SJSA1 (cell line): ENCODE data around the gene PLCB1. TPM values are rescaled to one million over a fixed set of nuclear protein-coding genes. Genes with fewer than 3 reads are reported as not detected.

ENCODE experiments used
- DNase-seq, 2 experiments: peaks; one replicate each; pipeline ENCODE4 v3.0.0-alpha.2; 2015 to 2020; ENCODE audit warnings: low spot score in 2 of 2, low read depth in 1 of 2
- H3K27ac ChIP-seq: fragments of 250-450 bp; sonication (Bioruptor Pico); 2 replicates; pipeline ENCODE4 v1.5.1; 2020; ENCODE audit warnings: mild to moderate bottlenecking, moderate library complexity
- H3K27me3 ChIP-seq: fragments of 250-450 bp; sonication (Bioruptor Pico); replicated peaks from 2 replicates; pipeline ENCODE4 v1.5.1; 2020; ENCODE audit warnings: mild to moderate bottlenecking, moderate library complexity
- H3K36me3 ChIP-seq: fragments of 250-450 bp; sonication (Bioruptor Pico); 2 replicates; pipeline ENCODE4 v1.5.1; 2020; ENCODE audit warnings: mild to moderate bottlenecking
- H3K4me1 ChIP-seq: fragments of 250-450 bp; sonication (Bioruptor Pico); replicated peaks from 2 replicates; pipeline ENCODE4 v1.6.1; 2021; ENCODE audit warnings: mild to moderate bottlenecking
- H3K4me3 ChIP-seq: fragments of 250-450 bp; sonication (Bioruptor Pico); 2 replicates; pipeline ENCODE4 v1.5.1; 2020; ENCODE audit warnings: mild to moderate bottlenecking
- H3K9me3 ChIP-seq: fragments of 250-450 bp; sonication (Bioruptor Pico); replicated peaks from 2 replicates; pipeline ENCODE4 v1.5.1; 2020; ENCODE audit warnings: mild to moderate bottlenecking
- total RNA-seq: library from RNA; depleted of rRNA; stranded (reverse); fragments of >200 nt; shearing (Covaris generic); gene quantifications from 2 replicates; pipeline ENCODE4 v1.2.3, GENCODE V29; 2014

Gene PLCB1
- total RNA-seq, 1 experiment from 2014 or later = 10.0 TPM

- Histone ChIP-seq H3K4me3 (no peak overlapping the region), H3K36me3 (no peaks in the 10 kb centered on the region), H3K27me3 (peaks cover 27% of the 10 kb centered on the region), H3K27ac (no peak overlapping the region), H3K4me1 (no peaks in the 10 kb centered on the region), H3K9me3 (no peaks in the 10 kb centered on the region; the same call in 1 of the 2 replicates)
- no peak for DNase-seq
These were observed 7.8 kb downstream of the PLCB1 start for GRCh38 chr20:8139899-8140298.

GRCh38 chr20:8143474-8143873 lies 11.4 kb downstream of the PLCB1 start:
- no peak overlapping the region for H3K4me3 ChIP-seq
- no peaks in the 10 kb centered on the region; the same call in 1 of the 2 replicates for H3K9me3 ChIP-seq
- no peaks in the 10 kb centered on the region for H3K4me1 ChIP-seq
- H3K27ac ChIP-seq = no peak overlapping the region
- peaks cover 24% of the 10 kb centered on the region for H3K27me3 ChIP-seq
- no peak for DNase-seq
- no peaks in the 10 kb centered on the region for H3K36me3 ChIP-seq

- H3K36me3 ChIP-seq = no peaks in the 10 kb centered on the region
- H3K27me3 ChIP-seq = peaks cover 27% of the 10 kb centered on the region
- H3K4me1 ChIP-seq = no peaks in the 10 kb centered on the region
- no peak overlapping the region for H3K4me3 ChIP-seq
- no peaks in the 10 kb centered on the region; the same call in 1 of the 2 replicates for H3K9me3 ChIP-seq
- DNase-seq = no peak
- no peak overlapping the region for H3K27ac ChIP-seq
These were observed 12.5 kb downstream of the PLCB1 start for GRCh38 chr20:8144282-8145245.

GRCh38 chr20:8145246-8146168 lies 13.4 kb downstream of the PLCB1 start:
- H3K27ac ChIP-seq = no peak overlapping the region
- H3K27me3 ChIP-seq = peaks cover 23% of the 10 kb centered on the region; the same call in 1 of the 2 replicates
- no peak overlapping the region for H3K4me3 ChIP-seq
- H3K36me3 ChIP-seq = no peaks in the 10 kb centered on the region
- no peaks in the 10 kb centered on the region for H3K4me1 ChIP-seq
- DNase-seq = no peak
- H3K9me3 ChIP-seq = no peaks in the 10 kb centered on the region; the same call in 1 of the 2 replicates

GRCh38 chr20:8147476-8147875 lies 15.4 kb downstream of the PLCB1 start:
- peaks cover 20% of the 10 kb centered on the region; the same call in 1 of the 2 replicates for H3K27me3 ChIP-seq
- no peak overlapping the region for H3K4me3 ChIP-seq
- no peaks in the 10 kb centered on the region for H3K36me3 ChIP-seq
- no peaks in the 10 kb centered on the region for H3K4me1 ChIP-seq
- H3K27ac ChIP-seq = no peak overlapping the region
- no peaks in the 10 kb centered on the region; the same call in 1 of the 2 replicates for H3K9me3 ChIP-seq
- no peak for DNase-seq

GRCh38 chr20:8148501-8148900 lies 16.4 kb downstream of the PLCB1 start:
- DNase-seq = no peak
- no peak overlapping the region for H3K4me3 ChIP-seq
- H3K4me1 ChIP-seq = no peaks in the 10 kb centered on the region
- H3K9me3 ChIP-seq = no peaks in the 10 kb centered on the region; the same call in 1 of the 2 replicates
- H3K27ac ChIP-seq = no peak overlapping the region
- H3K27me3 ChIP-seq = peaks cover 21% of the 10 kb centered on the region; the same call in 1 of the 2 replicates
- no peaks in the 10 kb centered on the region for H3K36me3 ChIP-seq

- no peaks in the 10 kb centered on the region for H3K4me1 ChIP-seq
- H3K4me3 ChIP-seq = no peak overlapping the region
- no peaks in the 10 kb centered on the region for H3K36me3 ChIP-seq
- H3K27me3 ChIP-seq = peaks cover 32% of the 10 kb centered on the region
- H3K27ac ChIP-seq = no peak overlapping the region
- H3K9me3 ChIP-seq = no peaks in the 10 kb centered on the region
- no peak for DNase-seq
These were observed 18.5 kb downstream of the PLCB1 start for GRCh38 chr20:8150591-8150990.

GRCh38 chr20:8151372-8151771 lies 19.3 kb downstream of the PLCB1 start:
- H3K27me3 ChIP-seq = peaks cover 30% of the 10 kb centered on the region
- no peaks in the 10 kb centered on the region for H3K9me3 ChIP-seq
- no peaks in the 10 kb centered on the region for H3K36me3 ChIP-seq
- no peak for DNase-seq
- H3K4me1 ChIP-seq = no peaks in the 10 kb centered on the region
- H3K4me3 ChIP-seq = no peak overlapping the region
- no peak overlapping the region for H3K27ac ChIP-seq

- no peaks in the 10 kb centered on the region for H3K9me3 ChIP-seq
- H3K27ac ChIP-seq = no peak overlapping the region
- H3K4me3 ChIP-seq = no peak overlapping the region
- H3K27me3 ChIP-seq = peaks cover 28% of the 10 kb centered on the region
- DNase-seq = no peak
- no peaks in the 10 kb centered on the region for H3K36me3 ChIP-seq
- H3K4me1 ChIP-seq = no peaks in the 10 kb centered on the region; the same call in 1 of the 2 replicates
These were observed 20.1 kb downstream of the PLCB1 start for GRCh38 chr20:8152183-8152582.

- no peaks in the 10 kb centered on the region; the same call in 1 of the 2 replicates for H3K4me1 ChIP-seq
These were observed 20.8 kb downstream of the PLCB1 start for GRCh38 chr20:8152847-8153246.

GRCh38 chr20:8153281-8153908 lies 21.3 kb downstream of the PLCB1 start:
- Histone ChIP-seq H3K4me1 (no peaks in the 10 kb centered on the region; the same call in 1 of the 2 replicates), H3K27me3 (peaks cover 26% of the 10 kb centered on the region), H3K4me3 (no peak overlapping the region), H3K27ac (no peak overlapping the region), H3K9me3 (no peaks in the 10 kb centered on the region), H3K36me3 (no peaks in the 10 kb centered on the region)
- DNase-seq = no peak

More at GRCh38 chr20:8152847-8153246, 20.8 kb downstream of the PLCB1 start:
- H3K4me3 ChIP-seq = no peak overlapping the region
- peaks cover 25% of the 10 kb centered on the region for H3K27me3 ChIP-seq
- no peaks in the 10 kb centered on the region for H3K36me3 ChIP-seq
- no peak for DNase-seq
- no peaks in the 10 kb centered on the region for H3K9me3 ChIP-seq
- no peak overlapping the region for H3K27ac ChIP-seq

GRCh38 chr20:8154638-8155037 lies 22.6 kb downstream of the PLCB1 start:
- no peak overlapping the region for H3K27ac ChIP-seq
- H3K4me3 ChIP-seq = no peak overlapping the region
- peaks cover 7% of the 10 kb centered on the region for H3K9me3 ChIP-seq
- DNase-seq = no peak
- peaks cover 20% of the 10 kb centered on the region; the same call in 1 of the 2 replicates for H3K27me3 ChIP-seq
- H3K4me1 ChIP-seq = no peaks in the 10 kb centered on the region; the same call in 1 of the 2 replicates
- H3K36me3 ChIP-seq = no peaks in the 10 kb centered on the region

GRCh38 chr20:8155229-8155628 lies 23.2 kb downstream of the PLCB1 start:
- Histone ChIP-seq H3K27ac (no peak overlapping the region), H3K9me3 (peaks cover 7% of the 10 kb centered on the region), H3K4me3 (no peak overlapping the region), H3K4me1 (no peaks in the 10 kb centered on the region; the same call in 1 of the 2 replicates), H3K27me3 (peaks cover 20% of the 10 kb centered on the region; the same call in 1 of the 2 replicates), H3K36me3 (no peaks in the 10 kb centered on the region)
- DNase-seq = no peak
